Bronchial epithelial cell (primary cell): ENCODE data around the gene TMED8. TPM values are rescaled to one million over a fixed set of nuclear protein-coding genes. Genes with fewer than 3 reads are reported as not detected.

Experiments used
- DNase-seq: peaks from one replicate; pipeline ENCODE4 v3.0.0-alpha.2; 2010; ENCODE audit warnings: low read depth
- FAIRE-seq: peaks from 2 replicates; lab custom pipeline; 2011; peaks lifted over from hg19 to GRCh38; lab: Jason Lieb, UNC
- H3K27me3 ChIP-seq: 2 replicates; pipeline ENCODE4 v1.5.1; 2011; ENCODE audit warnings: low read length; ENCODE audit not compliant: control insufficient read depth, insufficient read depth
- H3K36me3 ChIP-seq: 2 replicates; pipeline ENCODE4 v1.5.1; 2011; ENCODE audit warnings: low read length; ENCODE audit not compliant: control insufficient read depth, insufficient read depth
- H3K4me3 ChIP-seq: 2 replicates; pipeline ENCODE4 v1.5.1; 2011; ENCODE audit warnings: mild to moderate bottlenecking, low read depth, low read length, control low read depth
- CTCF ChIP-seq: IDR thresholded peaks from 2 replicates; pipeline ENCODE4 v1.5.1; 2011; ENCODE audit warnings: mild to moderate bottlenecking, moderate library complexity, low read length, control low read depth, inconsistent platforms; ENCODE audit not compliant: insufficient read depth, severe bottlenecking
- total RNA-seq: library from RNA; depleted of rRNA; stranded (reverse); fragments of >200 nt; gene quantifications from 2 replicates; pipeline ENCODE4 v1.2.1, GENCODE V29; 2014

The TMED8 gene
- total RNA-seq, 1 donor from 2014 or later: 6.8 TPM

- H3K4me3 ChIP-seq: no peak overlapping the region
- H3K36me3 ChIP-seq: no peaks in the 10 kb centered on the region
- TF ChIP-seq CTCF: no peak
- FAIRE-seq (no peak), DNase-seq (no peak)
- no peaks in the 10 kb centered on the region for H3K27me3 ChIP-seq
Measured at GRCh38 chr14:77359626-77360025, 17.3 kb downstream of the TMED8 start.

- H3K36me3 ChIP-seq: no peaks in the 10 kb centered on the region
- no peak for DNase-seq
- TF ChIP-seq CTCF: no peak
- H3K4me3 ChIP-seq: no peak overlapping the region
- no peak for FAIRE-seq
- no peaks in the 10 kb centered on the region for H3K27me3 ChIP-seq
Measured at GRCh38 chr14:77356899-77357298, 20.0 kb downstream of the TMED8 start.

- no peak for DNase-seq
- no peak for FAIRE-seq
- H3K4me3 ChIP-seq: no peak overlapping the region
- no peaks in the 10 kb centered on the region for H3K27me3 ChIP-seq
- no peaks in the 10 kb centered on the region for H3K36me3 ChIP-seq
- TF ChIP-seq CTCF: no peak
Measured at GRCh38 chr14:77355811-77356210, 21.1 kb downstream of the TMED8 start.

GRCh38 chr14:77353469-77354141 is 23.3 kb downstream of the TMED8 start:
- FAIRE-seq: no peak
- no peak for TF ChIP-seq CTCF
- no peak overlapping the region for H3K4me3 ChIP-seq
- no peaks in the 10 kb centered on the region for H3K36me3 ChIP-seq
- H3K27me3 ChIP-seq: no peaks in the 10 kb centered on the region
- no peak for DNase-seq

GRCh38 chr14:77347751-77348150 is 29.1 kb downstream of the TMED8 start:
- DNase-seq (no peak), FAIRE-seq (no peak)
- TF ChIP-seq CTCF: no peak
- Histone ChIP-seq H3K4me3 (no peak overlapping the region), H3K36me3 (no peaks in the 10 kb centered on the region), H3K27me3 (no peaks in the 10 kb centered on the region)

GRCh38 chr14:77346495-77346894 is 30.4 kb downstream of the TMED8 start:
- no peak for DNase-seq
- H3K27me3 ChIP-seq: no peaks in the 10 kb centered on the region
- H3K4me3 ChIP-seq: no peak overlapping the region
- FAIRE-seq: no peak
- peaks cover 3% of the 10 kb centered on the region for H3K36me3 ChIP-seq
- no peak for TF ChIP-seq CTCF
